SK-N-SH treated with all-trans-retinoic acid at 6 μM for 48 hours (cell line): ENCODE results near the gene KMT2B.

Source experiments
- PATZ1 ChIP-seq: fragments of 250-450 bp; sonication (Bioruptor Pico); IDR thresholded peaks from 2 replicates; pipeline ENCODE4 v1.8.0; 2020; ENCODE audit warnings: mild to moderate bottlenecking, moderate library complexity, borderline replicate concordance
- RARB ChIP-seq: fragments of 250-450 bp; sonication (Bioruptor Pico); IDR thresholded peaks from 2 replicates; pipeline ENCODE4 v1.8.0; 2021; ENCODE audit warnings: mild to moderate bottlenecking, moderate library complexity
- TCF4 ChIP-seq: fragments of 250-450 bp; sonication (Bioruptor Pico); IDR thresholded peaks from 2 replicates; pipeline ENCODE4 v1.8.0; 2021; ENCODE audit warnings: mild to moderate bottlenecking, moderate library complexity, borderline replicate concordance
- ZFP3 ChIP-seq: fragments of 250-450 bp; sonication (Bioruptor Pico); IDR thresholded peaks from 2 replicates; pipeline ENCODE4 v1.5.0; 2020; ENCODE audit warnings: mild to moderate bottlenecking, moderate library complexity
- ZNF8 ChIP-seq: fragments of 450-650 bp; formaldehyde crosslinking; IDR thresholded peaks from 2 replicates; pipeline ENCODE4 v1.5.0; 2020; ENCODE audit warnings: mild to moderate bottlenecking, moderate library complexity

GRCh38 chr19:35669566-35669965 is 48.2 kb upstream of the KMT2B start:
- TF ChIP-seq PATZ1 (no peak), ZNF8 (CRISPR knock-in tag) (no peak), TCF4 (CRISPR knock-in tag) (no peak), RARB (CRISPR knock-in tag) (no peak), ZFP3 (CRISPR knock-in tag) (no peak)
